HG02840 (cell line): ENCODE data around the gene DEPDC1.

Experiments used
- ATAC-seq: cut with Tn5 transposase; IDR thresholded peaks from one replicate; pipeline ENCODE4 v1.9.1; 2021; ENCODE audit warnings: mild to moderate bottlenecking, moderate library complexity, moderate number of reproducible peaks; ENCODE audit not compliant: unreplicated experiment, low FRiP score

The DEPDC1 gene

GRCh38 chr1:68426594-68426993, 70.3 kb downstream of the DEPDC1 start:
- ATAC-seq = no peak
